ENCODE data around the gene SPECC1L. TPM values are rescaled to one million over a fixed set of nuclear protein-coding genes. Genes with fewer than 3 reads are reported as not detected.
A peak's percentile ranks its signal among the peaks of the same experiment; 100 is the strongest.

SPECC1L gene
- total RNA-seq, result 36.9 and 43.2 TPM in 2 replicates
- 19.7 and 26.9 TPM in 2 replicates for polyA plus RNA-seq

GRCh38 chr22:24270556-24271385 lies at the start of gene SPECC1L:
TSS of gene SPECC1L (plus strand) at chr22:24270831. CDS start at chr22:24302232, 31,401 bp downstream.
- Histone ChIP-seq H3K27ac (peak within 1 kb of the TSS; percentile 91), H3K9me3 (ENCODE audit: low read depth) (no peaks in the 10 kb centered on the region), H3K36me3 (no peaks in the 10 kb centered on the region), H3K4me1 (ENCODE audit: low read depth) (peaks cover 28% of the 10 kb centered on the region), H3K4me3 (peak within 1 kb of the TSS; percentile 48), H3K27me3 (no peaks in the 10 kb centered on the region)
- peak; percentile 94 to 97 for DNase-seq (ENCODE audit: low read depth in 1 of 2, low spot score in 1 of 2)
- TF ChIP-seq CTCF (IDR thresholded peaks at IDR 0.05; ENCODE audit: low read depth, low read length), result peak; percentile 24

GRCh38 chr22:24224468-24224867 lies 46.2 kb upstream of the SPECC1L start:
- H3K4me1 ChIP-seq (ENCODE audit: low read depth), result no peaks in the 10 kb centered on the region
- H3K27ac ChIP-seq, result no peak overlapping the region
- no peak for DNase-seq (ENCODE audit: low read depth in 1 of 2, low spot score in 1 of 2)
- no peak for TF ChIP-seq CTCF (IDR thresholded peaks at IDR 0.05; ENCODE audit: low read depth, low read length)
- no peaks in the 10 kb centered on the region for H3K9me3 ChIP-seq (ENCODE audit: low read depth)
- no peaks in the 10 kb centered on the region for H3K36me3 ChIP-seq
- no peak overlapping the region for H3K4me3 ChIP-seq
- H3K27me3 ChIP-seq, result no peaks in the 10 kb centered on the region

- no peaks in the 10 kb centered on the region for H3K36me3 ChIP-seq
- no peak for TF ChIP-seq CTCF (IDR thresholded peaks at IDR 0.05; ENCODE audit: low read depth, low read length)
- no peak overlapping the region for H3K27ac ChIP-seq
- H3K4me3 ChIP-seq, result no peak overlapping the region
- no peaks in the 10 kb centered on the region for H3K27me3 ChIP-seq
- H3K9me3 ChIP-seq (ENCODE audit: low read depth), result no peaks in the 10 kb centered on the region
- H3K4me1 ChIP-seq (ENCODE audit: low read depth), result no peaks in the 10 kb centered on the region
- no peak for DNase-seq (ENCODE audit: low read depth in 1 of 2, low spot score in 1 of 2)
Measured at GRCh38 chr22:24225044-24225601, 45.5 kb upstream of the SPECC1L start.

- H3K9me3 ChIP-seq (ENCODE audit: low read depth), result no peaks in the 10 kb centered on the region
- H3K4me1 ChIP-seq (ENCODE audit: low read depth), result peaks cover 3% of the 10 kb centered on the region
- no peak for TF ChIP-seq CTCF (IDR thresholded peaks at IDR 0.05; ENCODE audit: low read depth, low read length)
- DNase-seq (ENCODE audit: low read depth in 1 of 2, low spot score in 1 of 2), result no peak
- H3K4me3 ChIP-seq, result no peak overlapping the region
- H3K36me3 ChIP-seq, result no peaks in the 10 kb centered on the region
- H3K27me3 ChIP-seq, result no peaks in the 10 kb centered on the region
- no peak overlapping the region for H3K27ac ChIP-seq
Measured at GRCh38 chr22:24225951-24226350, 44.7 kb upstream of the SPECC1L start.

- no peaks in the 10 kb centered on the region for H3K27me3 ChIP-seq
- no peak overlapping the region for H3K27ac ChIP-seq
- H3K4me1 ChIP-seq (ENCODE audit: low read depth), result peaks cover 3% of the 10 kb centered on the region
- TF ChIP-seq CTCF (IDR thresholded peaks at IDR 0.05; ENCODE audit: low read depth, low read length), result peak; percentile 46
- DNase-seq (ENCODE audit: low read depth in 1 of 2, low spot score in 1 of 2), result peak in 1 of 2 donors; percentile 36
- no peak overlapping the region for H3K4me3 ChIP-seq
- H3K9me3 ChIP-seq (ENCODE audit: low read depth), result no peaks in the 10 kb centered on the region
- no peaks in the 10 kb centered on the region for H3K36me3 ChIP-seq
Measured at GRCh38 chr22:24230911-24231656, 39.5 kb upstream of the SPECC1L start.
